Esophagus squamous epithelium (tissue), 5 donors: ENCODE data around the gene MVB12B. TPM values are rescaled to one million over a fixed set of nuclear protein-coding genes. Genes with fewer than 3 reads are reported as not detected.

Experiments used
- DNase-seq: peaks from one replicate; lab custom pipeline; 2025; lab: John Stamatoyannopoulos, UW
- H3K27ac ChIP-seq, 4 donors: fragments of 200-600 bp; sonication (generic); one replicate each; pipeline ENCODE4 v1.5.1; 2016 to 2019; ENCODE audit warnings: mild to moderate bottlenecking in 1 of 4
- H3K27me3 ChIP-seq, 4 donors: fragments of 200-600 bp; sonication (generic); 1 replicate in 3 of 4; 2 replicates in 1 of 4; pipeline versions ENCODE4 v1.5.1 to v1.6.0; 2017 to 2021; ENCODE audit warnings: antibody characterized with exemption in 1 of 4
- H3K36me3 ChIP-seq, 3 donors: fragments of 200-600 bp; sonication (generic); one replicate each; pipeline ENCODE4 v1.5.1; 2016 to 2019
- H3K4me1 ChIP-seq, 3 donors: fragments of 200-600 bp; sonication (generic); one replicate each; pipeline ENCODE4 v1.5.1; 2017 to 2019
- H3K4me3 ChIP-seq, 4 donors: fragments of 200-600 bp; sonication (generic); 1 replicate in 3 of 4; 2 replicates in 1 of 4; pipeline ENCODE4 v1.5.1; 2016 to 2019; ENCODE audit warnings: mild to moderate bottlenecking in 2 of 4, moderate library complexity in 1 of 4
- H3K9me3 ChIP-seq, 3 donors: fragments of 200-600 bp; sonication (generic); one replicate each; pipeline ENCODE4 v1.5.1; 2016 to 2019
- POLR2A ChIP-seq, 4 donors: fragments of 450-650 bp; IDR thresholded peaks; one replicate each; pipeline ENCODE4 v1.6.1; 2017; ENCODE audit warnings: antibody characterized with exemption in 4 of 4, mild to moderate bottlenecking in 4 of 4, moderate library complexity in 3 of 4
- WGBS, 2 donors: methylation state at CpG; one replicate each; pipeline ENCODE4 v1.1.5; 2018; 5-methylcytosine and 5-hydroxymethylcytosine counted together
- intact Hi-C: fragments of 100-400 bp; cut with DNase I; formaldehyde crosslinking; loops from one replicate; pipeline ENCODE4 v1.15.0; 2022
- total RNA-seq, 4 donors: library from RNA; depleted of rRNA; stranded (reverse); fragments of >200 nt; gene quantifications; one replicate each; pipeline ENCODE4 v1.1.0, GENCODE V29; 2016
- TF ChIP-seq, protein P1 (sequence below), 6 experiments: fragments of 450-650 bp in 4 of 6; fragments of 200-600 bp in 2 of 6; sonication (generic) in 2 of 6; IDR thresholded peaks; one replicate each; pipeline ENCODE4 v1.5.1; 2016 to 2019; ENCODE audit warnings: antibody characterized with exemption in 6 of 6, mild to moderate bottlenecking in 4 of 6, moderate library complexity in 4 of 6
- donor health status: DM: yes; HTN: yes; CAD: no.

The MVB12B gene
- total RNA-seq, 4 donors from 2014 or later: 3.2 to 13.2 (median 5.3) TPM

- H3K4me1 ChIP-seq: peaks cover 5 to 16% (median 14%) of the 10 kb centered on the region in 3 donors
- H3K27ac ChIP-seq: no peak overlapping the region
- no peak overlapping the region for H3K4me3 ChIP-seq
- no peak for DNase-seq
- TF ChIP-seq, protein P1, sequence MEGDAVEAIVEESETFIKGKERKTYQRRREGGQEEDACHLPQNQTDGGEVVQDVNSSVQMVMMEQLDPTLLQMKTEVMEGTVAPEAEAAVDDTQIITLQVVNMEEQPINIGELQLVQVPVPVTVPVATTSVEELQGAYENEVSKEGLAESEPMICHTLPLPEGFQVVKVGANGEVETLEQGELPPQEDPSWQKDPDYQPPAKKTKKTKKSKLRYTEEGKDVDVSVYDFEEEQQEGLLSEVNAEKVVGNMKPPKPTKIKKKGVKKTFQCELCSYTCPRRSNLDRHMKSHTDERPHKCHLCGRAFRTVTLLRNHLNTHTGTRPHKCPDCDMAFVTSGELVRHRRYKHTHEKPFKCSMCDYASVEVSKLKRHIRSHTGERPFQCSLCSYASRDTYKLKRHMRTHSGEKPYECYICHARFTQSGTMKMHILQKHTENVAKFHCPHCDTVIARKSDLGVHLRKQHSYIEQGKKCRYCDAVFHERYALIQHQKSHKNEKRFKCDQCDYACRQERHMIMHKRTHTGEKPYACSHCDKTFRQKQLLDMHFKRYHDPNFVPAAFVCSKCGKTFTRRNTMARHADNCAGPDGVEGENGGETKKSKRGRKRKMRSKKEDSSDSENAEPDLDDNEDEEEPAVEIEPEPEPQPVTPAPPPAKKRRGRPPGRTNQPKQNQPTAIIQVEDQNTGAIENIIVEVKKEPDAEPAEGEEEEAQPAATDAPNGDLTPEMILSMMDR (IDR thresholded peaks at IDR 0.05): no peak
- TF ChIP-seq POLR2A (IDR thresholded peaks at IDR 0.05): no peak
- H3K9me3 ChIP-seq: no peaks in the 10 kb centered on the region
- intact Hi-C loops: no loop called here
- peaks cover 0 to 7% (median 0%) of the 10 kb centered on the region in 3 donors for H3K36me3 ChIP-seq
- WGBS, 2 donors: 70 to 83% methylated on average over 5 of the region's 5 CpGs
- H3K27me3 ChIP-seq: peaks cover 0 to 56% (median 5%) of the 10 kb centered on the region in 4 donors
Measured at GRCh38 chr9:126509718-126510117, 183.1 kb downstream of the MVB12B start.

- no peak overlapping the region for H3K27ac ChIP-seq
- intact Hi-C loops: no loop called here
Measured at GRCh38 chr9:126510564-126510963, 183.9 kb downstream of the MVB12B start.

GRCh38 chr9:126511411-126511810, 184.8 kb downstream of the MVB12B start:
- Histone ChIP-seq H3K27me3 (peaks cover 0 to 73% (median 10%) of the 10 kb centered on the region in 4 donors), H3K36me3 (no peaks in the 10 kb centered on the region), H3K4me1 (peaks cover 8 to 30% (median 19%) of the 10 kb centered on the region in 3 donors), H3K27ac (no peak overlapping the region), H3K9me3 (no peaks in the 10 kb centered on the region), H3K4me3 (no peak overlapping the region)
- no peak for DNase-seq
- intact Hi-C loops: no loop called here
- TF ChIP-seq, protein P1 (IDR thresholded peaks at IDR 0.05): no peak
- no peak for TF ChIP-seq POLR2A (IDR thresholded peaks at IDR 0.05)

More at GRCh38 chr9:126510564-126510963, 183.9 kb downstream of the MVB12B start:
- Histone ChIP-seq H3K36me3 (no peaks in the 10 kb centered on the region), H3K9me3 (no peaks in the 10 kb centered on the region), H3K4me3 (no peak overlapping the region), H3K4me1 (peaks cover 5 to 24% (median 17%) of the 10 kb centered on the region in 3 donors), H3K27me3 (peaks cover 0 to 65% (median 9%) of the 10 kb centered on the region in 4 donors)
- DNase-seq: no peak
- 40 to 65% methylated on average over 4 of the region's 6 CpGs for WGBS, 2 donors
- TF ChIP-seq, protein P1 (IDR thresholded peaks at IDR 0.05): no peak
- TF ChIP-seq POLR2A (IDR thresholded peaks at IDR 0.05): no peak

DNA sequence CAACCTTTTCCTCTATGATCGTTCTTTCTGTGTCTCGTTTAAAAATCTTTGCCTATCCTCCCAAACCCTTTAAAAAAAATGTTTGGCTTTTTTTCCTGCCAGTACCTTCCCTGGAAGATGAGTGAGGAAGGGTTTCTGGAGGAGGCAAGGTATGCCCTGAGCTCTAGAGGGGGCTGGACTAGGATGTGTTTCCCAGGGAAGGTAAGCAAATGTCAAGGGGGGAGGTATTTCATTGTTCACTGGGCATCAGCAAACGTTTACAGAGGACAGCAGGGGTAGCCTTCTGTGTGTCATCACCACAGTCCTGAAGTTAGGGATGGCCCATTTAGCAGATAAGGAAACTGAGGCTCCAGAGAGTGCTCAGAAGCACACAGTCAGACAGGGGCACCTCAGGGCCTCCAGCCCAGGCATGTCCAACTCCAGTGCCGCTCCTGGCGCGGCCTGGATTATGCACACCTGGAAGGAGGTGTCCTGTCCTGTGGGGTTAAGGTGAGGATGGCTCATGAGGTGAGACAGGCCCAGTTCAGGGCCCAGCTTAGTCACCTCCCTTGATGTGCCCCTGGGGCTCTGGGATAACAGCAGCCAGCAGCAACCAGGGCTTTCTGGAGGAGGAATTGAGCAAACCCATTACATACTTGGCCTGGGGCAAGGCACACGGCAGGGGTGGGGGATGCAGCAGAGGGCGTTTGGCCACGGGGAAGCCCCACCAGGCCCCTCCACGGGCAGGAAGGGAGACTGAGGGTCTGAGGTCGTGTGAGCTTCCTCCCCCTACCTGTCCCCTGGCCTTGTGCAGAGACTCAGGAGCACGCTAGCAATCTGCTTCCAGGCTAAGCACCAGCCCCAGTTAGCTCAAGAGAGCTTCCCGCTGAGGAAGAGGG, 186.8 kb downstream of the MVB12B start:
- TF ChIP-seq, protein P1 (IDR thresholded peaks at IDR 0.05): no peak
- TF ChIP-seq POLR2A (IDR thresholded peaks at IDR 0.05): no peak
- Histone ChIP-seq H3K4me3 (peak overlapping the region in 1 of 4 donors; percentile 11), H3K36me3 (no peaks in the 10 kb centered on the region), H3K4me1 (peaks cover 23 to 50% (median 25%) of the 10 kb centered on the region in 3 donors), H3K27me3 (peaks cover 0 to 86% (median 21%) of the 10 kb centered on the region in 4 donors), H3K9me3 (no peaks in the 10 kb centered on the region), H3K27ac (no peak overlapping the region)
- WGBS, 2 donors: 45 to 81% methylated on average over 2 to 4 of the region's 13 CpGs
- intact Hi-C loops: no loop called here
- no peak for DNase-seq
